Heart left ventricle (tissue), 16 donors: ENCODE results near the gene BRIP1. TPM values are rescaled to one million over a fixed set of nuclear protein-coding genes. Genes with fewer than 3 reads are reported as not detected.

Source experiments
- ATAC-seq, 4 donors: fragments of 200-7000 bp; cut with Tn5 transposase; one replicate each; pipeline ENCODE4 v1.9.1; 2020 to 2022; ENCODE audit warnings: moderate library complexity in 4 of 4, mild to moderate bottlenecking in 3 of 4, moderate number of reproducible peaks in 1 of 4
- DNase-seq, 5 donors: peaks; one replicate each; pipeline ENCODE4 v3.0.0-alpha.2; 2020
- H3K27ac ChIP-seq, 12 donors: fragments of 200-600 bp; sonication (generic) in 4 of 12; one replicate each; pipeline versions ENCODE4 v1.5.0 to v1.8.0; 2016 to 2022; ENCODE audit warnings: mild to moderate bottlenecking in 2 of 12
- H3K27me3 ChIP-seq, 9 donors: fragments of 200-600 bp; sonication (generic) in 2 of 9; one replicate each; pipeline versions ENCODE4 v1.5.1 to v1.8.0; 2016 to 2022; ENCODE audit warnings: mild to moderate bottlenecking in 3 of 9
- H3K36me3 ChIP-seq, 9 donors: fragments of 200-600 bp; sonication (generic) in 2 of 9; one replicate each; pipeline versions ENCODE4 v1.5.0 to v1.8.0; 2018 to 2022; ENCODE audit warnings: mild to moderate bottlenecking in 2 of 9
- H3K4me1 ChIP-seq, 12 donors: fragments of 200-600 bp; sonication (generic) in 4 of 12; one replicate each; pipeline versions ENCODE4 v1.5.0 to v1.8.0; 2016 to 2022; ENCODE audit warnings: mild to moderate bottlenecking in 3 of 12
- H3K4me3 ChIP-seq, 12 donors: fragments of 200-600 bp; sonication (generic) in 4 of 12; one replicate each; pipeline versions ENCODE4 v1.5.0 to v1.8.0; 2017 to 2022; ENCODE audit warnings: mild to moderate bottlenecking in 9 of 12, moderate library complexity in 4 of 12
- H3K9me3 ChIP-seq, 12 donors: fragments of 200-600 bp; sonication (generic) in 4 of 12; one replicate each; pipeline versions ENCODE4 v1.5.0 to v1.8.0; 2016 to 2022; ENCODE audit warnings: mild to moderate bottlenecking in 1 of 12
- CTCF ChIP-seq, 12 donors: fragments of 200-600 bp; sonication (generic) in 4 of 12; IDR thresholded peaks; one replicate each; pipeline versions ENCODE4 v1.5.0 to v1.8.0; 2018 to 2022; ENCODE audit warnings: antibody characterized with exemption in 12 of 12, mild to moderate bottlenecking in 5 of 12
- POLR2A ChIP-seq, 2 donors: fragments of 450-650 bp; IDR thresholded peaks; one replicate each; pipeline ENCODE4 v1.6.1; 2017; ENCODE audit warnings: antibody characterized with exemption in 2 of 2, mild to moderate bottlenecking in 2 of 2, moderate library complexity in 2 of 2
- WGBS, 4 donors: extraction: QIAGEN DNeasy Blood & Tissue Kit in 2 of 4; methylation state at CpG; one replicate each; pipeline versions ENCODE4 v1.1.5 to v1.1.7; 2013 to 2018; 5-methylcytosine and 5-hydroxymethylcytosine counted together
- intact Hi-C, 10 donors: fragments of 100-400 bp; cut with DNase I; formaldehyde crosslinking; loops; one replicate each; pipeline versions ENCODE4 v1.11.1 to v1.14.2; 2022
- polyA plus RNA-seq, 2 donors: library from polyadenylated mRNA; stranded (reverse); fragments of 200-250 nt; gene quantifications; one replicate each; pipeline ENCODE4 v1.2.3, GENCODE V29; 2013
- total RNA-seq, 9 donors: library from RNA; depleted of rRNA in 2 of 9; stranded (reverse); fragments of >200 nt in 2 of 9; fragmentation: NEBNext Ultra II Directional in 3 of 9; extraction: Animal tissue kit (Norgen Biotek cat#: 25700) in 3 of 9; gene quantifications; one replicate each; pipeline versions ENCODE4 v1.1.0 to v1.2.4, GENCODE V29; 2016 to 2023
- donor health status: ischemic (EF 13 %, LVEDD 7.1; RV severe dilation, severe dysfunction).
- donor health status: healthy with polysubstance abuse.
- donor health status: DM: no; HTN: yes; CAD: no.
- donor health status: DM: no; HTN: no; CAD: no.
- donor health status: ischemic (EF 25% LVEDD 6.9; RV normal size, moderate dysfunction).
- donor health status: ischemic (EF 25% LVEDD 5.7; RV mildly dilated, moderate dysfunction).
- donor health status: healthy.
- donor health status: DM: yes; HTN: yes; CAD: no.
- donor health status: ischemic (EF 35%, LVEDD 5.7; RV mildly dilated, moderate dysfunction).
- donor health status: nonischemic (EF 11% LVEDD 7.7; RV severe dilation, severe dysfunction).
- donor health status: DM: yes; HTN: yes; CAD: no.
- donor health status: PGD.
- donor health status: ischemic (EF 29% LVEDD 5.4; RV normal size, mild dysfunction).
- donor health status: nonischemic (EF 23%, LVEDD 6.1; RV moderate dilation, normal function).

BRIP1 gene
- total and polyA plus RNA-seq, 11 donors: 0.04 to 2.2 (median 0.12) TPM; not detected in 3

- Histone ChIP-seq H3K4me3 (no peak overlapping the region), H3K4me1 (no peaks in the 10 kb centered on the region), H3K27ac (no peak overlapping the region), H3K9me3 (no peaks in the 10 kb centered on the region), H3K36me3 (peaks cover 0 to 100% (median 96%) of the 10 kb centered on the region in 9 donors), H3K27me3 (no peaks in the 10 kb centered on the region)
- 95 to 99% (median 98%) methylated on average over 3 of the region's 3 CpGs for WGBS, 4 donors
- intact Hi-C loops: no loop called here
- ATAC-seq (no peak), DNase-seq (no peak)
- no peak for TF ChIP-seq CTCF (IDR thresholded peaks at IDR 0.05)
- no peak for TF ChIP-seq POLR2A (IDR thresholded peaks at IDR 0.05)
Measured at GRCh38 chr17:61872099-61872498, 8.8 kb upstream of the BRIP1 start.

GRCh38 chr17:61869138-61869537 lies 5.8 kb upstream of the BRIP1 start:
- no peak overlapping the region for H3K4me3 ChIP-seq
- TF ChIP-seq CTCF (IDR thresholded peaks at IDR 0.05) (no peak), POLR2A (IDR thresholded peaks at IDR 0.05) (no peak)
- WGBS, 4 donors: 90 to 97% (median 92%) methylated on average over 3 of the region's 3 CpGs
- peaks cover 0 to 80% (median 71%) of the 10 kb centered on the region in 9 donors for H3K36me3 ChIP-seq
- intact Hi-C loops: loop anchor here in 1 of 10 donors (10.0 kb wide), 1 partner anchor 56 kb away; the partner anchor contains the start of gene INTS2
- ATAC-seq (no peak), DNase-seq (no peak)
- H3K4me1 ChIP-seq: peaks cover 0 to 3% (median under 1%) of the 10 kb centered on the region in 12 donors
- H3K9me3 ChIP-seq: no peaks in the 10 kb centered on the region
- H3K27ac ChIP-seq: no peak overlapping the region
- no peaks in the 10 kb centered on the region for H3K27me3 ChIP-seq

- TF ChIP-seq POLR2A (IDR thresholded peaks at IDR 0.05) (no peak), CTCF (IDR thresholded peaks at IDR 0.05) (no peak)
- Histone ChIP-seq H3K36me3 (peaks cover 0 to 70% (median 60%) of the 10 kb centered on the region in 9 donors), H3K9me3 (no peaks in the 10 kb centered on the region), H3K4me3 (no peak overlapping the region), H3K27ac (no peak overlapping the region), H3K27me3 (no peaks in the 10 kb centered on the region), H3K4me1 (peaks cover 0 to 8% (median 2%) of the 10 kb centered on the region in 12 donors)
- intact Hi-C loops: loop anchor here in 1 of 10 donors (10.0 kb wide), 1 partner anchor 57 kb away; the partner anchor contains the start of gene INTS2
- 92 to 95% (median 94%) methylated on average over 2 of the region's 2 CpGs for WGBS, 4 donors
- no peak for DNase-seq
- no peak for ATAC-seq
Measured at GRCh38 chr17:61868074-61868473, 4.7 kb upstream of the BRIP1 start.

GRCh38 chr17:61867033-61867432 lies 3.7 kb upstream of the BRIP1 start:
- H3K27me3 ChIP-seq: no peaks in the 10 kb centered on the region
- no peak overlapping the region for H3K27ac ChIP-seq
- intact Hi-C loops: loop anchor here in 1 of 10 donors (10.0 kb wide), 1 partner anchor 58 kb away; the partner anchor contains the start of gene INTS2
- no peaks in the 10 kb centered on the region for H3K9me3 ChIP-seq
- no peak overlapping the region for H3K4me3 ChIP-seq
- peaks cover 0 to 15% (median 3%) of the 10 kb centered on the region in 12 donors for H3K4me1 ChIP-seq
- no peak for TF ChIP-seq POLR2A (IDR thresholded peaks at IDR 0.05)
- TF ChIP-seq CTCF (IDR thresholded peaks at IDR 0.05): no peak
- DNase-seq (no peak), ATAC-seq (no peak)
- peaks cover 0 to 59% (median 51%) of the 10 kb centered on the region in 9 donors for H3K36me3 ChIP-seq
